ENCODE results near the gene SHB. TPM values are rescaled to one million over a fixed set of nuclear protein-coding genes. Genes with fewer than 3 reads are reported as not detected.

Gene SHB
- polyA plus RNA-seq, 2 of the 4 experiments (the other 2 are of a cell fraction): 15.4 to 22.0 TPM

GRCh38 chr9:38054653-38055052 is 14.4 kb downstream of the SHB start:
- DNase-seq (ENCODE audit: low read depth in 1 of 2, low spot score in 1 of 2) (no peak), ATAC-seq (no peak), FAIRE-seq (no peak)
- no peak overlapping the region for H3K4me2 ChIP-seq
- H3K4me1 ChIP-seq: peaks cover 64% of the 10 kb centered on the region
- 89% methylated on average over 3 of the region's 3 CpGs for WGBS (ENCODE audit: missing lambda C conversion rate)
- POLR2A ChIA-PET: no interaction called here
- no peak for TF ChIP-seq ESRRA (IDR thresholded peaks at IDR 0.05; ENCODE audit: borderline replicate concordance, low read length)
- no peak for TF ChIP-seq FOXS1 (CRISPR knock-in tag; IDR thresholded peaks at IDR 0.05)
- no peak for TF ChIP-seq HES2 (IDR thresholded peaks at IDR 0.05)
- TF ChIP-seq NFE2L2 (conservative IDR thresholded peaks at IDR 0.05; ENCODE audit: low read length): no peak
- no peaks in the 10 kb centered on the region for H3K9me3 ChIP-seq
- H3K4me3 ChIP-seq: no peak overlapping the region
- H3K27ac ChIP-seq: peak overlapping the region in 1 of 2 experiments; percentile 56; a peak in 2 of 6 replicates
- CTCF ChIA-PET: interaction anchor here (1.1 to 4.6 kb wide), 10 partner anchors 10 to 150 kb away, joined by 3 to 52 read pairs (median 6); partner anchors contain the start of gene SHB

- no peak for FAIRE-seq
- ChIA-PET CTCF (interaction anchor here (1.1 to 4.6 kb wide), 10 partner anchors 10 to 149 kb away, joined by 3 to 52 read pairs (median 6); partner anchors contain the start of gene SHB), POLR2A (interaction anchor here (0.6 kb wide), 1 partner anchor 10 kb away, joined by 3 read pairs; no protein-coding TSS in a partner anchor)
- no peak for DNase-seq (ENCODE audit: low read depth in 1 of 2, low spot score in 1 of 2)
- no peak overlapping the region for H3K4me2 ChIP-seq
- H3K4me1 ChIP-seq: peaks cover 64% of the 10 kb centered on the region
- no peak for ATAC-seq
- H3K27ac ChIP-seq: peak overlapping the region in 1 of 2 experiments; percentile 56; a peak in 2 of 6 replicates
- H3K9me3 ChIP-seq: no peaks in the 10 kb centered on the region
- H3K4me3 ChIP-seq: no peak overlapping the region
- TF ChIP-seq RFX5 (IDR thresholded peaks at IDR 0.05) (no peak), RARB (CRISPR knock-in tag; IDR thresholded peaks at IDR 0.05) (no peak), HES2 (IDR thresholded peaks at IDR 0.05) (no peak), KDM1A (IDR thresholded peaks at IDR 0.05; ENCODE audit: low read depth) (no peak), BCL3 (IDR thresholded peaks at IDR 0.05) (no peak), PBX3 (IDR thresholded peaks at IDR 0.05) (no peak), FOSL2 (IDR thresholded peaks at IDR 0.05) (no peak), FOSL2 (CRISPR knock-in tag; IDR thresholded peaks at IDR 0.05) (no peak), JUNB (IDR thresholded peaks at IDR 0.05) (no peak), HOXB13 (CRISPR knock-in tag; IDR thresholded peaks at IDR 0.05; ENCODE audit: low read depth) (no peak), CBX2 (IDR thresholded peaks at IDR 0.05; ENCODE audit: borderline replicate concordance, low read depth) (no peak)
- 90% methylated on average over 2 of the region's 3 CpGs for WGBS (ENCODE audit: missing lambda C conversion rate)
Measured at GRCh38 chr9:38053697-38054461, 15.1 kb downstream of the SHB start.

- Histone ChIP-seq H3K9me3 (no peaks in the 10 kb centered on the region), H3K4me2 (no peak overlapping the region), H3K27ac (peak overlapping the region in 1 of 2 experiments; percentile 56; a peak in 3 of 6 replicates), H3K4me1 (peaks cover 60% of the 10 kb centered on the region), H3K4me3 (no peak overlapping the region)
- POLR2A ChIA-PET: interaction anchor here (0.6 kb wide), 1 partner anchor 8 kb away, joined by 3 read pairs; no protein-coding TSS in a partner anchor
- no peak for ATAC-seq
- TF ChIP-seq PHF8 (IDR thresholded peaks at IDR 0.05; ENCODE audit: borderline replicate concordance, low read depth): no peak
- DNase-seq (ENCODE audit: low read depth in 1 of 2, low spot score in 1 of 2): no peak
- CTCF ChIA-PET: interaction anchor here (0.8 to 4.6 kb wide), 6 partner anchors 12 to 138 kb away, joined by 3 to 52 read pairs (median 8); partner anchors contain the start of gene SHB
- 89% methylated on average over 19 of the region's 19 CpGs for whole genome bisulfite sequencing (ENCODE audit: missing lambda C conversion rate)
- FAIRE-seq: no peak
Measured at GRCh38 chr9:38051780-38052546, 17.1 kb downstream of the SHB start.

Data from A549 (cell line).